Caco-2 (cell line): ENCODE data around the gene HOXD8. TPM values are rescaled to one million over a fixed set of nuclear protein-coding genes. Genes with fewer than 3 reads are reported as not detected.

Experiments used
- BruUV-seq: library from RNA; stranded (reverse); fragments of 400-500 nt; replicated peaks from 2 replicates; lab custom pipeline; 2021; lab: Mats Ljungman, UMichigan
- CTCF ChIA-PET: fragments of 300-600 bp; sonication (Branson Sonifier 250); formaldehyde crosslinking; loops from one replicate; lab custom pipeline; 2022; ENCODE audit warnings: antibody characterized with exemption; lab: Charles Lee
- POLR2A ChIA-PET: fragments of 300-600 bp; sonication (Branson Sonifier 250); formaldehyde crosslinking; loops from one replicate; lab custom pipeline; 2022; ENCODE audit warnings: antibody characterized with exemption; lab: Charles Lee
- DNase-seq, 2 experiments: peaks; one replicate each; pipeline versions ENCODE4 v3.0.0 to v3.0.0-alpha.2; 2020 to 2022
- H3K27me3 ChIP-seq: replicated peaks from 2 replicates; pipeline ENCODE4 v1.6.0; 2011; ENCODE audit warnings: low read length; ENCODE audit not compliant: control insufficient read depth, insufficient read depth
- H3K36me3 ChIP-seq: 2 replicates; pipeline ENCODE4 v1.5.1; 2011; ENCODE audit warnings: low read length; ENCODE audit not compliant: control insufficient read depth, insufficient read depth
- H3K4me1 ChIP-seq: fragments of 250-450 bp; sonication (Bioruptor Pico); 2 replicates; pipeline ENCODE4 v1.5.1; 2020; ENCODE audit warnings: mild to moderate bottlenecking
- H3K4me3 ChIP-seq: 2 replicates; pipeline ENCODE4 v1.5.1; 2011; ENCODE audit warnings: low read depth, mild to moderate bottlenecking, control low read depth, low read length
- H3K9me3 ChIP-seq: fragments of 250-450 bp; sonication (Bioruptor Pico); 2 replicates; pipeline ENCODE4 v1.5.1; 2020; ENCODE audit warnings: mild to moderate bottlenecking, moderate library complexity
- H3K27ac Mint-ChIP-seq: one replicate; pipeline ENCODE4 v1.8.0; 2022; ENCODE audit warnings: mixed read lengths; ENCODE audit not compliant: unreplicated experiment
- H3K27me3 Mint-ChIP-seq: one replicate; pipeline ENCODE4 v1.8.0; 2022; ENCODE audit warnings: mixed read lengths; ENCODE audit not compliant: insufficient read depth, unreplicated experiment
- H3K36me3 Mint-ChIP-seq: one replicate; pipeline ENCODE4 v1.8.0; 2022; ENCODE audit warnings: mild to moderate bottlenecking, mixed read lengths; ENCODE audit not compliant: insufficient read depth, unreplicated experiment
- H3K4me1 Mint-ChIP-seq: one replicate; pipeline ENCODE4 v1.8.0; 2022; ENCODE audit warnings: low read depth, mixed read lengths; ENCODE audit not compliant: unreplicated experiment
- H3K4me3 Mint-ChIP-seq: one replicate; pipeline ENCODE4 v1.8.0; 2022; ENCODE audit warnings: mild to moderate bottlenecking, moderate library complexity, mixed read lengths; ENCODE audit not compliant: unreplicated experiment
- H3K9me3 Mint-ChIP-seq: one replicate; pipeline ENCODE4 v1.8.0; 2022; ENCODE audit warnings: mixed read lengths; ENCODE audit not compliant: unreplicated experiment
- intact Hi-C: fragments of 100-400 bp; cut with micrococcal nuclease; formaldehyde crosslinking; loops from one replicate; pipeline ENCODE4 v1.10.0; 2022; ENCODE audit not compliant: unreplicated experiment
- total RNA-seq: library from RNA; stranded (reverse); gene quantifications from 2 replicates; pipeline ENCODE4 v1.2.3, GENCODE V29; 2022
- TF ChIP-seq, protein P1 (sequence below), 2 experiments: fragments of 200-600 bp in 1 of 2; IDR thresholded peaks; 1 replicate in 1 of 2; 2 replicates in 1 of 2; pipeline versions ENCODE4 v1.5.1 to v1.8.0; 2011 to 2022; ENCODE audit warnings: antibody characterized with exemption in 1 of 2, control low read depth in 1 of 2, inconsistent platforms in 1 of 2, low read depth in 1 of 2, low read length in 1 of 2, mild to moderate bottlenecking in 1 of 2, moderate library complexity in 1 of 2; ENCODE audit not compliant: insufficient read depth in 1 of 2, severe bottlenecking in 1 of 2, unreplicated experiment in 1 of 2

Gene HOXD8
- total RNA-seq, 1 experiment from 2014 or later: not detected

DNA sequence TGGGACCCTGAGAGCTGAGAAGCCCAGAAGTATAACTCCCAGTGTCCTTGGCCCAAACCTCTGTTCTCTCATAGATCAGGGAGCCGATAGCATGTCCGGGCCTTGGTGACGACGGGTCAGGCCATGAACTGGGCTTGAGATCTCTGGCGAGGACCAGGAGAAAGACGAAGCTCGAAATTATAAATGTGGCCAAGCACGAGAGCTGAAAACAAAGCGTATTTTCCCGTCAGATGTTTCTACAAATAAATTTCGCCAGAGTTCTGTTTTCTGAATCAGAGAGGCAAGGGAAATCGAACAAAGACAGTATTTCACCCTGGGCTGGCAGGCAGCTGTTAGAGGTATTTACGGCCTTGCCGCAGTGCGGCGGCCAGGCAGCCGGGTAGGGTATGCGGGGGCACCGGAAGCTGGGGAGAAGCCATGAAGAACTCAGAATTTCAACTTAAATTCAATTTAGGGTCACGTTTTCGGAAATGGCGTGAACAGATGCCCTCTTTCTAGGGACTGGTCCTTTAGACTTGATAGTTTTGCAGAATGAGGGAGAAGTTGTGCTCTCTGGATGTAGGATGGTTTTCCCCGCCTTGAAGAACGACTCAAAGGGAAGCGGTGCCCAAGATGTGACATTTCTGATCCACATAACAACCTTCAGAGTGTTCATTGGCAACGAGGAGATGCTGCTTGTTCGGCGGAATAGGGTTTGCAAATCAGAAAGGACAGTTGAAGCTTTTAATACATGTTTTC, 9.6 kb downstream of the HOXD8 start:
- no peak for DNase-seq
- Mint-ChIP-seq H3K4me1 (peaks cover 7% of the 10 kb centered on the region), H3K27ac (no peak overlapping the region), H3K36me3 (no peaks in the 10 kb centered on the region), H3K27me3 (peaks cover 35% of the 10 kb centered on the region), H3K9me3 (no peaks in the 10 kb centered on the region), H3K4me3 (no peak overlapping the region)
- POLR2A ChIA-PET: no interaction called here
- Histone ChIP-seq H3K27me3 (peaks cover 3% of the 10 kb centered on the region; the same call in 1 of the 2 replicates), H3K4me1 (0 out of 2 replicates have a peak, but pooled peaks cover 8% of the 10 kb centered on the region), H3K4me3 (no peak overlapping the region), H3K36me3 (no peaks in the 10 kb centered on the region), H3K9me3 (no peaks in the 10 kb centered on the region)
- intact Hi-C loops: loop anchor here (5.0 kb wide), 1 partner anchor 48 kb away; the partner anchor contains the start of gene HOXD1
- CTCF ChIA-PET: no interaction called here
- TF ChIP-seq, protein P1, sequence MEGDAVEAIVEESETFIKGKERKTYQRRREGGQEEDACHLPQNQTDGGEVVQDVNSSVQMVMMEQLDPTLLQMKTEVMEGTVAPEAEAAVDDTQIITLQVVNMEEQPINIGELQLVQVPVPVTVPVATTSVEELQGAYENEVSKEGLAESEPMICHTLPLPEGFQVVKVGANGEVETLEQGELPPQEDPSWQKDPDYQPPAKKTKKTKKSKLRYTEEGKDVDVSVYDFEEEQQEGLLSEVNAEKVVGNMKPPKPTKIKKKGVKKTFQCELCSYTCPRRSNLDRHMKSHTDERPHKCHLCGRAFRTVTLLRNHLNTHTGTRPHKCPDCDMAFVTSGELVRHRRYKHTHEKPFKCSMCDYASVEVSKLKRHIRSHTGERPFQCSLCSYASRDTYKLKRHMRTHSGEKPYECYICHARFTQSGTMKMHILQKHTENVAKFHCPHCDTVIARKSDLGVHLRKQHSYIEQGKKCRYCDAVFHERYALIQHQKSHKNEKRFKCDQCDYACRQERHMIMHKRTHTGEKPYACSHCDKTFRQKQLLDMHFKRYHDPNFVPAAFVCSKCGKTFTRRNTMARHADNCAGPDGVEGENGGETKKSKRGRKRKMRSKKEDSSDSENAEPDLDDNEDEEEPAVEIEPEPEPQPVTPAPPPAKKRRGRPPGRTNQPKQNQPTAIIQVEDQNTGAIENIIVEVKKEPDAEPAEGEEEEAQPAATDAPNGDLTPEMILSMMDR (IDR thresholded peaks at IDR 0.05; ENCODE audit: insufficient read depth in 1 of 2, low read depth in 1 of 2, low read length in 1 of 2, severe bottlenecking in 1 of 2, unreplicated experiment in 1 of 2): no peak
- no TSS peak for BruUV-seq

DNA sequence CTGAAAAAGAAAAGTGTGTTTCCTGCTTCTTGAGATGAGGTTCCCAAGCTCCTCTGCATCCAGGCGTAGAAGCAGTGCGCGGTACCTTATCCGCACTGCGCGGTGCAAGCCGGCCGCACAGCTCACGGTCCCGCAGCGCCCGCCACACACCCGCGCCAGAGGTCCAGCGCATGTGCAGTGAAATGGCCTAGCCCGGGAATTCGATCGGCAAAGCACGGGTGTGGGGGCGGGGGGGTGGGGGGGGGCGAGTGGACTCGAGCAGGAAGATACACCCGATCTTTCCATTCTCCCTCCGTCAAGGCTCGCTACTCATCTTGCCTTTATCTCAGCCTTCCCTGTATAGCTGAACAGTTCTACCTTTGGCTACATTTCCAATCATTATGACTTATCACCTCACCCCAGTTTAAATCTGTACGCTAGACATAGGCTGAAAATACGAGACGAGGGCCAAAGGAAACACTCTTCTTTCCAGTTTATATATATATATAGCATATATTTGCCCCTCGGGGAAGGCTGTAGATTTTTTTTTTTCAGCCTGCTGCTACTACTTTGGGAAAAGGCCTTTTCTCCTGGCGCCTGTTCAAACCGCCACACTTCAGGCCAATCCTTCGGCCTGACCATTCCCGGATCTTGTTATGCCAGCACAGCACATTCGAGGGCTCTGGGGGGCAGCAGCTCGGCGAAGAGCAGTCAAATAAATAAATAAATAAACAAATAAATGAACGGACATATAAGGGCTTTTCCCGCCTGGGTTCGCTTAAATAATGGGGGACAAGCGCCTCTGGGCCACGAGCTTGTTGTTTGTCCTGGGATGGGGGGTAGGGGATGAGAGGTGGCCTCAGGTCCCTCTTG, 10.4 kb downstream of the HOXD8 start:
- Histone ChIP-seq H3K27me3 (no peaks in the 10 kb centered on the region), H3K4me3 (no peak overlapping the region), H3K36me3 (no peaks in the 10 kb centered on the region), H3K4me1 (0 out of 2 replicates have a peak, but pooled peaks cover 8% of the 10 kb centered on the region), H3K9me3 (no peaks in the 10 kb centered on the region)
- Mint-ChIP-seq H3K4me3 (no peak overlapping the region), H3K27ac (no peak overlapping the region), H3K4me1 (peaks cover 7% of the 10 kb centered on the region), H3K27me3 (peaks cover 35% of the 10 kb centered on the region), H3K9me3 (no peaks in the 10 kb centered on the region), H3K36me3 (no peaks in the 10 kb centered on the region)
- intact Hi-C loops: loop anchor here (5.0 kb wide), 1 partner anchor 47 kb away; the partner anchor contains the start of gene HOXD1
- BruUV-seq: no TSS peak
- DNase-seq: no peak
- TF ChIP-seq, protein P1 (IDR thresholded peaks at IDR 0.05; ENCODE audit: insufficient read depth in 1 of 2, low read depth in 1 of 2, low read length in 1 of 2, severe bottlenecking in 1 of 2, unreplicated experiment in 1 of 2): no peak
- ChIA-PET CTCF (no interaction called here), POLR2A (no interaction called here)
